NB4 (cell line): ENCODE measurements around the gene TMEM181.

Source experiments
- DNase-seq: peaks from one replicate; pipeline ENCODE4 v3.0.0; 2010; ENCODE audit warnings: low read depth
- H3K4me3 ChIP-seq: one replicate; pipeline ENCODE4 v1.5.1; 2011; ENCODE audit warnings: mild to moderate bottlenecking, low read depth, low read length, moderate library complexity
- MAX ChIP-seq: IDR thresholded peaks from 2 replicates; pipeline ENCODE4 v1.6.1; 2011; ENCODE audit warnings: low read depth, low read length
- MYC ChIP-seq: IDR thresholded peaks from 2 replicates; pipeline ENCODE4 v1.6.1; 2011; ENCODE audit warnings: low read depth, low read length
- POLR2A ChIP-seq: IDR thresholded peaks from 2 replicates; pipeline ENCODE4 v1.6.1; 2011; ENCODE audit warnings: mild to moderate bottlenecking; ENCODE audit not compliant: insufficient read length; ENCODE audit errors: extremely low read depth
- TF ChIP-seq, protein P1 (sequence below): IDR thresholded peaks from one replicate; pipeline ENCODE4 v1.5.1; 2012; ENCODE audit warnings: low read depth, low read length

The TMEM181 gene

DNA sequence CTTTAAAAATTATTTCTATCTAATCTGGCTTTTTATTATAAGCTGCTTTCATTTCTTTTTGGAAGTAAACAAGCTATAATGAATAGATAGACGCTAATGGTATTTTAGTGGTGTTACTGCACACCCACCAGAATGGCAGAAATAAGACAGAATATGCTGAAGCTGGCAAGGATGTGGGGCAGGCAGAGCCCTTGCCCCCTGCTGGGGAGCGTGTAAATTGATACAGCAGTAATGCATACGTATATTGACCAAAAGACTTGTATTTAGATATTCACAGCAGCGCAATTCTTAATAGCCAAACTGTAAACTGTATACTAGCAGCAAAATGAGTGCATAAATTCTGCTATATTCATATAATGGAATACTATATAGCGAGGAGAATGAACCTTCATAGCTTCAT lies 35.3 kb downstream of the TMEM181 start:
- H3K4me3 ChIP-seq = no peak overlapping the region
- peak; percentile 30 for DNase-seq
- TF ChIP-seq POLR2A (no peak), MYC (no peak), MAX (no peak)
- TF ChIP-seq, protein P1, sequence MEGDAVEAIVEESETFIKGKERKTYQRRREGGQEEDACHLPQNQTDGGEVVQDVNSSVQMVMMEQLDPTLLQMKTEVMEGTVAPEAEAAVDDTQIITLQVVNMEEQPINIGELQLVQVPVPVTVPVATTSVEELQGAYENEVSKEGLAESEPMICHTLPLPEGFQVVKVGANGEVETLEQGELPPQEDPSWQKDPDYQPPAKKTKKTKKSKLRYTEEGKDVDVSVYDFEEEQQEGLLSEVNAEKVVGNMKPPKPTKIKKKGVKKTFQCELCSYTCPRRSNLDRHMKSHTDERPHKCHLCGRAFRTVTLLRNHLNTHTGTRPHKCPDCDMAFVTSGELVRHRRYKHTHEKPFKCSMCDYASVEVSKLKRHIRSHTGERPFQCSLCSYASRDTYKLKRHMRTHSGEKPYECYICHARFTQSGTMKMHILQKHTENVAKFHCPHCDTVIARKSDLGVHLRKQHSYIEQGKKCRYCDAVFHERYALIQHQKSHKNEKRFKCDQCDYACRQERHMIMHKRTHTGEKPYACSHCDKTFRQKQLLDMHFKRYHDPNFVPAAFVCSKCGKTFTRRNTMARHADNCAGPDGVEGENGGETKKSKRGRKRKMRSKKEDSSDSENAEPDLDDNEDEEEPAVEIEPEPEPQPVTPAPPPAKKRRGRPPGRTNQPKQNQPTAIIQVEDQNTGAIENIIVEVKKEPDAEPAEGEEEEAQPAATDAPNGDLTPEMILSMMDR = peak; percentile 13

DNA sequence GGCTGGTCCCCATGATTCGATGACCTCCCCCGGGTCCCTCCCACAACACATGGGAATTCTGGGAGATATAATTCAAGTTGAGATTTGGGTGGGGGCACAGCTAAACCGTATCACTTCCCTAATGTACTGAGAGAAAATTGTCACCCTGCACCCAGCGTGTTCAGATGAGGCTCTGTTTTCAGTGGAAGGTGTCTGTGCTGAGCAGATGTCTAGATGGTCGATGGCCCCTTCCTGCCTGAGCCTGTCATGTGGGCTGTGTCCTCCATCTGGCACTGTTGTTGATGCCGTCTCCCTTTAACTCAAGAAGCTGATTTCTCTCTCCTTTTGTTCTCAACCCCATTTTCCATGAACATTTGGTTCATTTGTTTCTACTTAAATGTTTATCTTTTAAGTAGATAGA lies 37.0 kb downstream of the TMEM181 start:
- TF ChIP-seq, protein P1 = no peak
- no peak for TF ChIP-seq POLR2A
- no peak for TF ChIP-seq MAX
- TF ChIP-seq MYC = no peak
- H3K4me3 ChIP-seq = no peak overlapping the region
- peak; percentile 17 for DNase-seq

DNA sequence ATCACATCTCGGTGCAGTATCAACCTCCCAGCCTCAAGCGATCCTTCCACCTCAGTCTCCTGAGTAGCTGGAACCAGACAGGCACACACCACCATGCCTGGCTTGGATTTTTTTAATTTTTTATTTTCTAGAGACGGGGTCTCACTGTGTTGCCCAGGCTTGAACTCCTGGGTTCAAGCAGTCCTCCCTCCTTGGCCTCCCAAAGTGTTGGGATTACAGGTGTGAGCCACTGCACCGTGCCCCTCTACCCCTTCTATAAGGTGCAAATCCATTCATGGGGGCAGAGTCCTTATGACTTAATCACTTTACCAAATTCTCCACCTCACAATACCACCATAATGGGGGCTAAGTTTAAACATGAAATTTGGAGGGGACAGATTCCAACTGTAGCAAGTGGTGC lies 37.7 kb downstream of the TMEM181 start:
- DNase-seq = no peak
- H3K4me3 ChIP-seq = no peak overlapping the region
- TF ChIP-seq MAX (no peak), POLR2A (no peak), MYC (no peak)
- TF ChIP-seq, protein P1 = no peak

GRCh38 chr6:158599635-158600034 lies 39.7 kb downstream of the TMEM181 start:
- DNase-seq = no peak
- no peak overlapping the region for H3K4me3 ChIP-seq
- TF ChIP-seq MAX (no peak), MYC (no peak), POLR2A (no peak)
- TF ChIP-seq, protein P1 = no peak

DNA sequence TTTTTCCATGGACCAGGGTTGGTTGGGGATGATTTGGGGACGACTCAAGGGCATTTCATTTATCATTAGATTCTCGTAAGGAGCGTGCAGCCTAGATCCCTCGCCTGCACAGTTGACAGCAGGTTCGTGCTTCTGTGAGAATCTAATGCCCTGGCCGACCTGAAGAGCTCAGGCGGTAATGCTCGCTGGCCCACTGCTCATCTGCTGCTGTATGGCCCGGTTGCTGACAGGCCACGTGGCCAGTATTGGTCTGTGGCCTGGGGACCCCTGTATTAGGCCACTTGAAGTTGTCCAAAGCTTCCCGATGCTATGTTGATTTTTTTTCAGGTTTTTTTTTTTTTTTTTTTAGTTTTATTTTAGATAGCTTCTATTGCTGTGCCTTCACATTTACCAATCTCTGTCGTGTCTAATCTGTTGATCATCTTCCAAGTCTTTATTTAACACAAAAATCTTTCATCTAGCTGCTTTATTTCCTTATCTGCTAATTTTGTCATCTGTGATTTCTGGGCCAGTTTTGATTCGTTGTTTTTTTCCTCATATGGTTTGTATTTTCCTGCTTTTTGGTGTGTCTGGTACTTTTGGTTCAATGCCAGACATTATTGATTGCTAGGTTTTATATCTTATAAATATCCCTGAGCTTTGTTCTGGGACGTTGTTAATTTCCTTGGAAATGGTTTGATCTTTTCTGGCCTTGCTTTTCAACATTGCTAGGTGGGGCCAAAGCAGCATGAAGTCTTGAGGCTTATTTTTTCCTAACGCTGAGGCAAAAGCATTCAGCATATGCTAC lies 43.6 kb downstream of the TMEM181 start:
- TF ChIP-seq POLR2A (no peak), MAX (no peak), MYC (no peak)
- TF ChIP-seq, protein P1 = no peak
- no peak overlapping the region for H3K4me3 ChIP-seq
- no peak for DNase-seq
